Caco-2 (cell line): ENCODE measurements around the gene GMPS. TPM values are rescaled to one million over a fixed set of nuclear protein-coding genes. Genes with fewer than 3 reads are reported as not detected.

Experiments
- BruUV-seq: library from RNA; stranded (reverse); fragments of 400-500 nt; replicated peaks from 2 replicates; lab custom pipeline; 2021; lab: Mats Ljungman, UMichigan
- CTCF ChIA-PET: fragments of 300-600 bp; sonication (Branson Sonifier 250); formaldehyde crosslinking; loops from one replicate; lab custom pipeline; 2022; ENCODE audit warnings: antibody characterized with exemption; lab: Charles Lee
- POLR2A ChIA-PET: fragments of 300-600 bp; sonication (Branson Sonifier 250); formaldehyde crosslinking; loops from one replicate; lab custom pipeline; 2022; ENCODE audit warnings: antibody characterized with exemption; lab: Charles Lee
- DNase-seq, 2 experiments: peaks; one replicate each; pipeline versions ENCODE4 v3.0.0 to v3.0.0-alpha.2; 2020 to 2022
- H3K27me3 ChIP-seq: replicated peaks from 2 replicates; pipeline ENCODE4 v1.6.0; 2011; ENCODE audit warnings: low read length; ENCODE audit not compliant: control insufficient read depth, insufficient read depth
- H3K36me3 ChIP-seq: 2 replicates; pipeline ENCODE4 v1.5.1; 2011; ENCODE audit warnings: low read length; ENCODE audit not compliant: control insufficient read depth, insufficient read depth
- H3K4me1 ChIP-seq: fragments of 250-450 bp; sonication (Bioruptor Pico); 2 replicates; pipeline ENCODE4 v1.5.1; 2020; ENCODE audit warnings: mild to moderate bottlenecking
- H3K4me3 ChIP-seq: 2 replicates; pipeline ENCODE4 v1.5.1; 2011; ENCODE audit warnings: low read depth, mild to moderate bottlenecking, control low read depth, low read length
- H3K9me3 ChIP-seq: fragments of 250-450 bp; sonication (Bioruptor Pico); 2 replicates; pipeline ENCODE4 v1.5.1; 2020; ENCODE audit warnings: mild to moderate bottlenecking, moderate library complexity
- H3K27ac Mint-ChIP-seq: one replicate; pipeline ENCODE4 v1.8.0; 2022; ENCODE audit warnings: mixed read lengths; ENCODE audit not compliant: unreplicated experiment
- H3K27me3 Mint-ChIP-seq: one replicate; pipeline ENCODE4 v1.8.0; 2022; ENCODE audit warnings: mixed read lengths; ENCODE audit not compliant: insufficient read depth, unreplicated experiment
- H3K36me3 Mint-ChIP-seq: one replicate; pipeline ENCODE4 v1.8.0; 2022; ENCODE audit warnings: mild to moderate bottlenecking, mixed read lengths; ENCODE audit not compliant: insufficient read depth, unreplicated experiment
- H3K4me1 Mint-ChIP-seq: one replicate; pipeline ENCODE4 v1.8.0; 2022; ENCODE audit warnings: low read depth, mixed read lengths; ENCODE audit not compliant: unreplicated experiment
- H3K4me3 Mint-ChIP-seq: one replicate; pipeline ENCODE4 v1.8.0; 2022; ENCODE audit warnings: mild to moderate bottlenecking, moderate library complexity, mixed read lengths; ENCODE audit not compliant: unreplicated experiment
- H3K9me3 Mint-ChIP-seq: one replicate; pipeline ENCODE4 v1.8.0; 2022; ENCODE audit warnings: mixed read lengths; ENCODE audit not compliant: unreplicated experiment
- intact Hi-C: fragments of 100-400 bp; cut with micrococcal nuclease; formaldehyde crosslinking; loops from one replicate; pipeline ENCODE4 v1.10.0; 2022; ENCODE audit not compliant: unreplicated experiment
- total RNA-seq: library from RNA; stranded (reverse); gene quantifications from 2 replicates; pipeline ENCODE4 v1.2.3, GENCODE V29; 2022
- TF ChIP-seq, protein P1 (sequence below), 2 experiments: fragments of 200-600 bp in 1 of 2; IDR thresholded peaks; 1 replicate in 1 of 2; 2 replicates in 1 of 2; pipeline versions ENCODE4 v1.5.1 to v1.8.0; 2011 to 2022; ENCODE audit warnings: antibody characterized with exemption in 1 of 2, control low read depth in 1 of 2, inconsistent platforms in 1 of 2, low read depth in 1 of 2, low read length in 1 of 2, mild to moderate bottlenecking in 1 of 2, moderate library complexity in 1 of 2; ENCODE audit not compliant: insufficient read depth in 1 of 2, severe bottlenecking in 1 of 2, unreplicated experiment in 1 of 2

The GMPS gene
- total RNA-seq, 1 experiment from 2014 or later, result 102 TPM

GRCh38 chr3:155949453-155950217 is 79.2 kb downstream of the GMPS start:
- Histone ChIP-seq H3K4me3 (no peak overlapping the region), H3K9me3 (no peaks in the 10 kb centered on the region), H3K4me1 (no peaks in the 10 kb centered on the region), H3K36me3 (no peaks in the 10 kb centered on the region), H3K27me3 (no peaks in the 10 kb centered on the region)
- DNase-seq, result peak in 1 of 2 experiments; percentile 8
- no peaks in the 10 kb centered on the region for H3K9me3 Mint-ChIP-seq
- no peaks in the 10 kb centered on the region for H3K27me3 Mint-ChIP-seq
- no peaks in the 10 kb centered on the region for H3K4me1 Mint-ChIP-seq
- H3K4me3 Mint-ChIP-seq, result no peak overlapping the region
- intact Hi-C loops, result no loop called here
- peaks cover 6% of the 10 kb centered on the region for H3K36me3 Mint-ChIP-seq
- ChIA-PET CTCF (no interaction called here), POLR2A (interaction anchor here (0.7 kb wide), 1 partner anchor 1222 kb away, joined by 5 read pairs; no protein-coding TSS in a partner anchor)
- no TSS peak for BruUV-seq
- TF ChIP-seq, protein P1, sequence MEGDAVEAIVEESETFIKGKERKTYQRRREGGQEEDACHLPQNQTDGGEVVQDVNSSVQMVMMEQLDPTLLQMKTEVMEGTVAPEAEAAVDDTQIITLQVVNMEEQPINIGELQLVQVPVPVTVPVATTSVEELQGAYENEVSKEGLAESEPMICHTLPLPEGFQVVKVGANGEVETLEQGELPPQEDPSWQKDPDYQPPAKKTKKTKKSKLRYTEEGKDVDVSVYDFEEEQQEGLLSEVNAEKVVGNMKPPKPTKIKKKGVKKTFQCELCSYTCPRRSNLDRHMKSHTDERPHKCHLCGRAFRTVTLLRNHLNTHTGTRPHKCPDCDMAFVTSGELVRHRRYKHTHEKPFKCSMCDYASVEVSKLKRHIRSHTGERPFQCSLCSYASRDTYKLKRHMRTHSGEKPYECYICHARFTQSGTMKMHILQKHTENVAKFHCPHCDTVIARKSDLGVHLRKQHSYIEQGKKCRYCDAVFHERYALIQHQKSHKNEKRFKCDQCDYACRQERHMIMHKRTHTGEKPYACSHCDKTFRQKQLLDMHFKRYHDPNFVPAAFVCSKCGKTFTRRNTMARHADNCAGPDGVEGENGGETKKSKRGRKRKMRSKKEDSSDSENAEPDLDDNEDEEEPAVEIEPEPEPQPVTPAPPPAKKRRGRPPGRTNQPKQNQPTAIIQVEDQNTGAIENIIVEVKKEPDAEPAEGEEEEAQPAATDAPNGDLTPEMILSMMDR (IDR thresholded peaks at IDR 0.05; ENCODE audit: insufficient read depth in 1 of 2, low read depth in 1 of 2, low read length in 1 of 2, severe bottlenecking in 1 of 2, unreplicated experiment in 1 of 2), result no peak
- no peak overlapping the region for H3K27ac Mint-ChIP-seq

DNA sequence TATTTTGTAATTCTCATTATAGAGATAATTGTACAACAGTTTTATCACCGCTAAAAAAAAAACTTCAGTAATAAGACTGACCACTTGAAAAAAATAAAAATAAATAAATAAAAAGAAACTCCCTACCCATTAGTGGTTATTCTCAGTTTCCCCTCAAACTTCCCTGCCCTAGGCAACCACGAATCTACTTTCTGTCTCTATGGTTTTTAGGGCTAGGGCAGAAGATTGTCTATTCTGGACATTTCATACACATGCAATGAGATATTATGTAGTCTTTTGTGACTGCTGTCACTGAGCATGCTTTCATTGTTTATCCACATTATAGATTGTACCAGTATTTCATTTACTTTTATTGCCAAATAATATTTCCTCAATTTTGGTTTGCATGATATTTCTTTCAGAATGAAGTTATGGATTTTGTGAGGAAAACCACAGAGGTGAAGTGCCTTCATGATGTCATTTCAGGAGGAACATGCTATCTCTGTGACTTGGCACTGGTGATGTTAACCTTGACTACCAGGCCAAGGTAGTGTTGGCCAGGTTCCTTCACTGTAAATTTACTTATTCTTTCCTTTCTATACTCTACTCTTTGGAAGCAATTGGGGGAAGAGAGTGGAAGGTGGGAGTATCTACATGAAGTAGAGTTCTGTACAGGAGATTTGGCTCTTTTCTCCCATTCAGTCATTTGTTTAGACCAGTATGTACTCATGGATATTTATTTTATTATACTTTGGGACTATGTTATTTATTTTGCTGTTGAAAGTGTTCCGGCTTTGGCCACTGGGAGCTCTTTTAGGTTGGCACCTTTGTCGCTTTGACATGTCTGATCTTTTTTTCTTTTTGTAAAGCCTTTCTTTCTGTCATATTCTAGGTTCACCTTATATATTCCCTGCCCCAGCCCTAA is 86.3 kb downstream of the GMPS start:
- Mint-ChIP-seq H3K9me3 (no peaks in the 10 kb centered on the region), H3K27ac (no peak overlapping the region), H3K36me3 (no peaks in the 10 kb centered on the region), H3K4me3 (no peak overlapping the region), H3K27me3 (no peaks in the 10 kb centered on the region), H3K4me1 (no peaks in the 10 kb centered on the region)
- intact Hi-C loops, result no loop called here
- no peak for DNase-seq
- no peaks in the 10 kb centered on the region for H3K4me1 ChIP-seq
- BruUV-seq, result no TSS peak
- TF ChIP-seq, protein P1 (IDR thresholded peaks at IDR 0.05; ENCODE audit: insufficient read depth in 1 of 2, low read depth in 1 of 2, low read length in 1 of 2, severe bottlenecking in 1 of 2, unreplicated experiment in 1 of 2), result no peak
- H3K4me3 ChIP-seq, result no peak overlapping the region
- ChIA-PET CTCF (no interaction called here), POLR2A (no interaction called here)
- no peaks in the 10 kb centered on the region for H3K27me3 ChIP-seq
- no peaks in the 10 kb centered on the region for H3K36me3 ChIP-seq
- no peaks in the 10 kb centered on the region for H3K9me3 ChIP-seq

DNA sequence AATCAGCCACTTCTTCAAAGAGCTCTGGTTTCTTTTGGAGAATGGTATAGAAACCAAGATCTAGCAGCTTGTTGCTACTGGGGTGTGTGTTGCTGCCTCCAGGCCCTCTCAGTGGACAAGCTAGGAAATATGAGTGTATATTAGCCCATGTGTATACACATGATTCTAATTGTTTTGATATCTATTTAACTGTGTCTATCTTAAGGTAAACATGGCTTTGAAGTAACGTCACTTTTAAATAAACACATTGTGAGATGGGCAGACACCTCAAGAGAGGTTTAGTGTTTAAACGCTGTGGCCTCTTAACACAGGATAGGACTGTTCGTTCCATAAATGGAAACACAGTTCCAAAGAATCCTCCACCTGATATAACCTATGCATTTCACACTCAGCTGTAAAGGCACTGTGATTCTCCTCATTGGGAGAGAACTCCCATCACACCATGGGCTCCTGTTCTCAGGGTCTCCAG is 87.0 kb downstream of the GMPS start:
- CTCF ChIA-PET, result no interaction called here
- intact Hi-C loops, result no loop called here

More for the DNA sequence above, 87.0 kb downstream of the GMPS start:
- Mint-ChIP-seq H3K4me1 (no peaks in the 10 kb centered on the region), H3K36me3 (no peaks in the 10 kb centered on the region), H3K9me3 (no peaks in the 10 kb centered on the region), H3K27ac (no peak overlapping the region), H3K27me3 (no peaks in the 10 kb centered on the region), H3K4me3 (no peak overlapping the region)
- Histone ChIP-seq H3K9me3 (no peaks in the 10 kb centered on the region), H3K36me3 (no peaks in the 10 kb centered on the region), H3K4me3 (no peak overlapping the region), H3K27me3 (no peaks in the 10 kb centered on the region), H3K4me1 (no peaks in the 10 kb centered on the region)
- no peak for DNase-seq
- BruUV-seq, result no TSS peak
- TF ChIP-seq, protein P1 (IDR thresholded peaks at IDR 0.05; ENCODE audit: insufficient read depth in 1 of 2, low read depth in 1 of 2, low read length in 1 of 2, severe bottlenecking in 1 of 2, unreplicated experiment in 1 of 2), result no peak
- POLR2A ChIA-PET, result no interaction called here
